HepG2 (cell line): Measurements from ENCODE around the gene ZFP92. TPM values are rescaled to one million over a fixed set of nuclear protein-coding genes. Genes with fewer than 3 reads are reported as not detected.

Source experiments
- ATAC-seq: fragments of 200-7000 bp; cut with Tn5 transposase; 3 replicates; pipeline ENCODE4 v1.9.1; 2020; ENCODE audit warnings: mild to moderate bottlenecking, moderate library complexity
- BruUV-seq: library from RNA; stranded (reverse); fragments of 400-500 nt; replicated peaks from 2 replicates; lab custom pipeline; 2021; lab: Mats Ljungman, UMichigan
- CTCF ChIA-PET: fragments of 300-600 bp; formaldehyde crosslinking; extraction: SDS; loops from one replicate; lab custom pipeline; 2021; ENCODE audit warnings: low total read pairs, inconsistent platforms, low intra/inter-chr PET ratio; lab: Yijun Ruan, JAX
- POLR2A ChIA-PET: fragments of 350-600 bp; sonication (Branson Sonifier 250); formaldehyde crosslinking; loops from one replicate; lab custom pipeline; 2020; ENCODE audit warnings: antibody characterized with exemption, inconsistent platforms; lab: Yijun Ruan, JAX
- DNase-seq: peaks from one replicate; pipeline ENCODE4 v3.0.0-alpha.2; 2015; ENCODE audit warnings: low spot score
- FAIRE-seq: peaks from 3 replicates; lab custom pipeline; 2011; peaks lifted over from hg19 to GRCh38; lab: Jason Lieb, UNC
- H2AFZ ChIP-seq: one replicate; pipeline ENCODE4 v1.6.1; 2011; ENCODE audit warnings: low read length, inconsistent platforms
- H3K27ac ChIP-seq: fragments of 300-600 bp; 3 replicates; pipeline ENCODE4 v1.8.0; 2011; ENCODE audit warnings: mixed run types, mild to moderate bottlenecking, mixed read lengths, low read length, inconsistent platforms; ENCODE audit not compliant: insufficient read depth; ENCODE audit errors: extremely low read length
- H3K27me3 ChIP-seq, 2 experiments: fragments of 200-600 bp in 1 of 2; 2 replicates in 1 of 2; 3 replicates in 1 of 2; pipeline versions ENCODE4 v1.6.0 to v1.8.0; 2011; ENCODE audit warnings: low read length in 2 of 2, mild to moderate bottlenecking in 2 of 2, moderate library complexity in 2 of 2, inconsistent platforms in 1 of 2; ENCODE audit not compliant: insufficient read depth in 2 of 2, control insufficient read depth in 1 of 2
- H3K36me3 ChIP-seq, 2 experiments: fragments of 200-600 bp in 1 of 2; replicated peaks in 1 of 2; 2 replicates in 1 of 2; 3 replicates in 1 of 2; pipeline versions ENCODE4 v1.5.1 to v1.8.0; 2011; ENCODE audit warnings: low read length in 2 of 2, inconsistent platforms in 1 of 2; ENCODE audit not compliant: insufficient read depth in 2 of 2, control insufficient read depth in 1 of 2
- H3K4me1 ChIP-seq: 2 replicates; pipeline ENCODE4 v1.5.1; 2012; ENCODE audit warnings: low read length, inconsistent platforms; ENCODE audit not compliant: insufficient read depth
- H3K4me2 ChIP-seq: 2 replicates; pipeline ENCODE4 v1.6.0; 2011; ENCODE audit warnings: low read depth, low read length, inconsistent platforms
- H3K4me3 ChIP-seq, 3 experiments: fragments of 200-600 bp in 1 of 3; sonication (generic), shearing (Covaris generic) in 1 of 3; replicated peaks in 1 of 3; 2 replicates each; pipeline ENCODE4 v1.5.1; 2011 to 2016; ENCODE audit warnings: low read length in 3 of 3, inconsistent platforms in 2 of 3, low read depth in 2 of 3, mild to moderate bottlenecking in 2 of 3, control low read depth in 1 of 3, mixed read lengths in 1 of 3; ENCODE audit not compliant: insufficient read depth in 1 of 3
- H3K79me2 ChIP-seq: one replicate; pipeline ENCODE4 v1.6.1; 2011; ENCODE audit warnings: low read length, inconsistent platforms; ENCODE audit not compliant: insufficient read depth
- H3K9ac ChIP-seq: 2 replicates; pipeline ENCODE4 v1.6.0; 2011; ENCODE audit warnings: mild to moderate bottlenecking, low read depth, low read length, inconsistent platforms; ENCODE audit not compliant: insufficient read depth
- H3K9me3 ChIP-seq: 2 replicates; pipeline ENCODE4 v1.5.1; 2012; ENCODE audit warnings: mild to moderate bottlenecking, low read length
- H4K20me1 ChIP-seq: 2 replicates; pipeline ENCODE4 v1.6.0; 2011; ENCODE audit warnings: inconsistent platforms, mild to moderate bottlenecking, low read length, moderate library complexity; ENCODE audit not compliant: insufficient read depth
- ETV5 ChIP-seq: IDR thresholded peaks from 2 replicates; pipeline ENCODE4 v1.6.1; 2018; ENCODE audit warnings: missing biosample characterization, missing genetic modification reagents, inconsistent platforms, borderline replicate concordance
- EZH2 ChIP-seq: conservative IDR thresholded peaks from 2 replicates; pipeline ENCODE4 v1.6.1; 2012; ENCODE audit warnings: mild to moderate bottlenecking, low read depth, low read length, moderate library complexity
- HMGA1 ChIP-seq: sonication (generic); formaldehyde crosslinking; conservative IDR thresholded peaks from 2 replicates; pipeline ENCODE4 v1.4.0; 2020; ENCODE audit warnings: missing genetic modification reagents
- HNRNPLL ChIP-seq: fragments of 200-400 bp; formaldehyde crosslinking; IDR thresholded peaks from 2 replicates; pipeline ENCODE4 v1.6.1; 2017; ENCODE audit warnings: mild to moderate bottlenecking, low read depth, low read length; ENCODE audit not compliant: poor library complexity, severe bottlenecking
- MLLT10 ChIP-seq: sonication (generic); formaldehyde crosslinking; IDR thresholded peaks from 2 replicates; pipeline ENCODE4 v1.4.0; 2020; ENCODE audit warnings: missing genetic modification reagents
- NFKB2 ChIP-seq: sonication (generic); formaldehyde crosslinking; IDR thresholded peaks from 2 replicates; pipeline ENCODE4 v1.4.0; 2020; ENCODE audit warnings: missing genetic modification reagents, borderline replicate concordance
- POLR2AphosphoS2 ChIP-seq: IDR thresholded peaks from 2 replicates; pipeline ENCODE4 v1.6.1; 2011; ENCODE audit warnings: low read depth, low read length, improper control_type of control experiment
- SYNCRIP ChIP-seq: fragments of 200-400 bp; formaldehyde crosslinking; IDR thresholded peaks from 2 replicates; pipeline ENCODE4 v1.6.1; 2018; ENCODE audit warnings: mild to moderate bottlenecking, low read depth, low read length; ENCODE audit not compliant: insufficient read depth
- ZNF383 ChIP-seq: sonication (generic); formaldehyde crosslinking; IDR thresholded peaks from 2 replicates; pipeline ENCODE4 v1.4.0; 2020; ENCODE audit warnings: missing genetic modification reagents, mild to moderate bottlenecking, borderline replicate concordance
- ZNF749 ChIP-seq: sonication (generic); formaldehyde crosslinking; IDR thresholded peaks from 2 replicates; pipeline ENCODE4 v1.8.0; 2022; ENCODE audit warnings: mild to moderate bottlenecking, missing genetic modification reagents, moderate library complexity, borderline replicate concordance
- ZNF772 ChIP-seq: sonication (generic); formaldehyde crosslinking; IDR thresholded peaks from 2 replicates; pipeline ENCODE4 v1.5.0; 2020; ENCODE audit warnings: mild to moderate bottlenecking, missing genetic modification reagents
- ZNF841 ChIP-seq: sonication (generic); formaldehyde crosslinking; IDR thresholded peaks from 2 replicates; pipeline ENCODE4 v1.8.1; 2023; ENCODE audit warnings: missing genetic modification reagents, borderline replicate concordance
- ZNF850 ChIP-seq: sonication (generic); formaldehyde crosslinking; conservative IDR thresholded peaks from 2 replicates; pipeline ENCODE4 v1.9.0; 2021; ENCODE audit warnings: mild to moderate bottlenecking, missing genetic modification reagents
- ZSCAN30 ChIP-seq: sonication (generic); formaldehyde crosslinking; IDR thresholded peaks from 2 replicates; pipeline ENCODE4 v1.5.0; 2020; ENCODE audit warnings: mild to moderate bottlenecking, missing genetic modification reagents
- WGBS: methylation state at CpG from one replicate; pipeline ENCODE4 v1.1.6; 2017; ENCODE audit warnings: low lambda C conversion rate; 5-methylcytosine and 5-hydroxymethylcytosine counted together
- in situ Hi-C: cut with HindIII; loops from 2 replicates; pipeline ENCODE4 v1.10.0; 2017; ENCODE audit warnings: low pct_unique_long_range_greater_than_20kb; ENCODE audit not compliant: extremely low pct_ligation_motif_present
- intact Hi-C: fragments of 100-400 bp; cut with micrococcal nuclease; formaldehyde crosslinking; loops from one replicate; pipeline ENCODE4 v1.10.0; 2022; ENCODE audit not compliant: unreplicated experiment
- polyA plus RNA-seq, 8 experiments: library from polyadenylated mRNA; depleted of rRNA in 3 of 8; stranded (reverse) in 7 of 8; unstranded in 1 of 8; fragments of >200 nt; fragmentation: Illumina TruSeq in 4 of 8; extraction: Trizol in 4 of 8; gene quantifications; 2 replicates each; pipeline versions ENCODE4 v1.2.1 to v1.2.3, GENCODE V29; 2011 to 2016; ENCODE audit warnings: low read depth in 4 of 8, missing spikeins in 1 of 8, mixed read lengths in 1 of 8; ENCODE audit not compliant: insufficient read depth in 1 of 8
- total RNA-seq, 5 experiments: library from RNA; depleted of rRNA; stranded (reverse); fragments of >200 nt; fragmentation: Illumina TruSeq; extraction: Trizol; gene quantifications; 2 replicates each; pipeline ENCODE4 v1.2.3, GENCODE V29; 2016; ENCODE audit warnings: low read depth in 1 of 5
- TF ChIP-seq, protein P1 (sequence below): sonication (generic); formaldehyde crosslinking; IDR thresholded peaks from 2 replicates; pipeline ENCODE4 v1.4.0; 2020; ENCODE audit warnings: mild to moderate bottlenecking, missing genetic modification reagents, borderline replicate concordance
- TF ChIP-seq, protein P2 (sequence below): sonication (generic); formaldehyde crosslinking; IDR thresholded peaks from 2 replicates; pipeline ENCODE4 v1.8.0; 2022; ENCODE audit warnings: mild to moderate bottlenecking, missing genetic modification reagents, moderate library complexity

The ZFP92 gene
- total and polyA plus RNA-seq, 2 of the 13 experiments (the other 11 are each of a cell fraction or from before 2014, with no cell fraction given), result 0.02 TPM; not detected in 1

- ATAC-seq, result no peak; the same call in 2 of the 3 replicates
- Histone ChIP-seq H3K27ac (no peak overlapping the region), H4K20me1 (no peaks in the 10 kb centered on the region), H2AFZ (no peak overlapping the region), H3K27me3 (no peaks in the 10 kb centered on the region; a peak in 1 of 5 replicates), H3K4me1 (no peaks in the 10 kb centered on the region), H3K79me2 (no peaks in the 10 kb centered on the region), H3K4me3 (no peak overlapping the region), H3K36me3 (no peaks in the 10 kb centered on the region), H3K9ac (no peak overlapping the region), H3K4me2 (no peak overlapping the region), H3K9me3 (no peaks in the 10 kb centered on the region)
- WGBS, result 84% methylated on average over 3 of the region's 17 CpGs
- no peak for TF ChIP-seq ZNF850 (CRISPR knock-in tag)
- TF ChIP-seq, protein P1, sequence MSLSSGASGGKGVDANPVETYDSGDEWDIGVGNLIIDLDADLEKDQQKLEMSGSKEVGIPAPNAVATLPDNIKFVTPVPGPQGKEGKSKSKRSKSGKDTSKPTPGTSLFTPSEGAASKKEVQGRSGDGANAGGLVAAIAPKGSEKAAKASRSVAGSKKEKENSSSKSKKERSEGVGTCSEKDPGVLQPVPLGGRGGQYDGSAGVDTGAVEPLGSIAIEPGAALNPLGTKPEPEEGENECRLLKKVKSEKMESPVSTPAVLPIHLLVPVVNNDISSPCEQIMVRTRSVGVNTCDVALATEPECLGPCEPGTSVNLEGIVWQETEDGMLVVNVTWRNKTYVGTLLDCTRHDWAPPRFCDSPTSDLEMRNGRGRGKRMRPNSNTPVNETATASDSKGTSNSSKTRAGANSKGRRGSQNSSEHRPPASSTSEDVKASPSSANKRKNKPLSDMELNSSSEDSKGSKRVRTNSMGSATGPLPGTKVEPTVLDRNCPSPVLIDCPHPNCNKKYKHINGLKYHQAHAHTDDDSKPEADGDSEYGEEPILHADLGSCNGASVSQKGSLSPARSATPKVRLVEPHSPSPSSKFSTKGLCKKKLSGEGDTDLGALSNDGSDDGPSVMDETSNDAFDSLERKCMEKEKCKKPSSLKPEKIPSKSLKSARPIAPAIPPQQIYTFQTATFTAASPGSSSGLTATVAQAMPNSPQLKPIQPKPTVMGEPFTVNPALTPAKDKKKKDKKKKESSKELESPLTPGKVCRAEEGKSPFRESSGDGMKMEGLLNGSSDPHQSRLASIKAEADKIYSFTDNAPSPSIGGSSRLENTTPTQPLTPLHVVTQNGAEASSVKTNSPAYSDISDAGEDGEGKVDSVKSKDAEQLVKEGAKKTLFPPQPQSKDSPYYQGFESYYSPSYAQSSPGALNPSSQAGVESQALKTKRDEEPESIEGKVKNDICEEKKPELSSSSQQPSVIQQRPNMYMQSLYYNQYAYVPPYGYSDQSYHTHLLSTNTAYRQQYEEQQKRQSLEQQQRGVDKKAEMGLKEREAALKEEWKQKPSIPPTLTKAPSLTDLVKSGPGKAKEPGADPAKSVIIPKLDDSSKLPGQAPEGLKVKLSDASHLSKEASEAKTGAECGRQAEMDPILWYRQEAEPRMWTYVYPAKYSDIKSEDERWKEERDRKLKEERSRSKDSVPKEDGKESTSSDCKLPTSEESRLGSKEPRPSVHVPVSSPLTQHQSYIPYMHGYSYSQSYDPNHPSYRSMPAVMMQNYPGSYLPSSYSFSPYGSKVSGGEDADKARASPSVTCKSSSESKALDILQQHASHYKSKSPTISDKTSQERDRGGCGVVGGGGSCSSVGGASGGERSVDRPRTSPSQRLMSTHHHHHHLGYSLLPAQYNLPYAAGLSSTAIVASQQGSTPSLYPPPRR (CRISPR knock-in tag), result no peak
- no peak for TF ChIP-seq NFKB2 (CRISPR knock-in tag)
- no peak for TF ChIP-seq EZH2
- no peak for TF ChIP-seq HNRNPLL
- no peak for TF ChIP-seq ZSCAN30
- TF ChIP-seq ZNF383 (CRISPR knock-in tag), result no peak
- TF ChIP-seq ZNF749 (CRISPR knock-in tag), result no peak
- TF ChIP-seq ZNF772 (CRISPR knock-in tag), result no peak
- TF ChIP-seq, protein P2, sequence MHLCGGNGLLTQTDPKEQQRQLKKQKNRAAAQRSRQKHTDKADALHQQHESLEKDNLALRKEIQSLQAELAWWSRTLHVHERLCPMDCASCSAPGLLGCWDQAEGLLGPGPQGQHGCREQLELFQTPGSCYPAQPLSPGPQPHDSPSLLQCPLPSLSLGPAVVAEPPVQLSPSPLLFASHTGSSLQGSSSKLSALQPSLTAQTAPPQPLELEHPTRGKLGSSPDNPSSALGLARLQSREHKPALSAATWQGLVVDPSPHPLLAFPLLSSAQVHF (CRISPR knock-in tag), result no peak
- no peak for TF ChIP-seq ZNF841 (CRISPR knock-in tag)
- no peak for TF ChIP-seq SYNCRIP
- TF ChIP-seq ETV5 (CRISPR knock-in tag), result no peak
- TF ChIP-seq HMGA1 (CRISPR knock-in tag), result no peak
- TF ChIP-seq POLR2AphosphoS2, result no peak
- TF ChIP-seq MLLT10 (CRISPR knock-in tag), result no peak
- no TSS peak for BruUV-seq
- in situ Hi-C loops (no loop called here), intact Hi-C loops (no loop called here)
- no peak for DNase-seq
- ChIA-PET POLR2A (no interaction called here), CTCF (no interaction called here)
- no peak for FAIRE-seq
Observed at GRCh38 chrX:153398275-153398960, 12.9 kb upstream of the ZFP92 start.
